LHCN-M2 (cell line): ENCODE measurements around the gene SPTLC2. TPM values are rescaled to one million over a fixed set of nuclear protein-coding genes. Genes with fewer than 3 reads are reported as not detected.

Experiments used
- DNase-seq: peaks from one replicate; pipeline ENCODE4 v3.0.0-alpha.2; 2012; ENCODE audit warnings: low read depth
- total RNA-seq: library from RNA; depleted of rRNA; stranded (reverse); fragments of >200 nt; gene quantifications from 2 replicates; pipeline ENCODE4 v1.2.3, GENCODE V29; 2014; rRNA removed

SPTLC2 gene
- total RNA-seq, 1 experiment from 2014 or later = 15.6 TPM

- DNase-seq = no peak
Observed at GRCh38 chr14:77469067-77469505, 147.4 kb downstream of the SPTLC2 start.

DNA sequence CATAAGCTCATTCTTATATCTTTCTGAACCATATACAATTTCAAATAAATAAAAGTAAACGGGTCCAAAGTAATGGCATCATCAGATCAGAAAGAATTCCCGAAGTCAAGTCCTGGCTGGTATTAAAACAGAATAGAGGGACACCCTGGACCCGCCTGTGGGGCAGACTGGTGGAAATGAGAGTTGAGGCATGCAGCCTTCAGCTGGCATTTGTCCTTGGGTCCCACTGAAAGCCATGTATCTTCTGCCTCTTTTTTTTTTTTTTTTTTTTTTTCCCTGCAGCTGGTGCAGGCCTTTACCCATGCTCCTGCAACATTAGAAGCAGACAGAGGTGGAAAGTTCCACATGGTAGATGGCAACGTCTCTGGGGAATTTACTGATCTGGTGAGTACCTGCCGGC lies 148.6 kb downstream of the SPTLC2 start:
- DNase-seq = no peak

DNA sequence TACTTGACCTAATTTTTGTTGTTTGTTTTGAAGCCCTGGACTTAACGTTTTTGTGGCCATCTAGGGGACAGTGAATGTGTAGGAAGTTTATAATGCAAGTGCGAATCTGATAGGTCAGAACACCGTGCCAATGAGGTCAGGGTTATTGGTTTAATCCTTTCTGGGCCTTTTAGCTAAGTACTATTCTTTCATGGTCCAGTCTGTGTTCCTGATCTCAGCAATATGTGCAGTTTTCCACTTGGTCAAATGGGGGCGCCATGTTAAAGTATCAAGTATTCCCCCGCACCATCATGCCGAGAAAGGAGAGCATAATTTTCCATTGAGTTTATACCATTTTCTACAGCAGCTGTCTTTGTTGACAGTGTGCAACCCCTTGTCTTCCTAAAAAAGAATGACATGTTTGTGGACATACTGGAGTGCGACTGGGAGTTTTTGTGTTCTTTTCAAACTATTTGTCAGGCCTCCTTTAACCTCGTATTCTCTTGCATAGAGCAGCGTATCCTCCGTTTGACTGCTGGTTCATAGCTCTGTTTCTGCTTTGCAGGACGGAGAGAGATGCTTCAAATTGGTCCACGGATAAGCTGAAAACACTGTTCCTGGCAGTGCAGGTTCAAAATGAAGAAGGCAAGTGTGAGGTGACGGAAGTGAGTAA lies 157.2 kb downstream of the SPTLC2 start:
- DNase-seq = peak; percentile 77

GRCh38 chr14:77458249-77458950 lies 158.0 kb downstream of the SPTLC2 start:
- peak; percentile 27 for DNase-seq

DNA sequence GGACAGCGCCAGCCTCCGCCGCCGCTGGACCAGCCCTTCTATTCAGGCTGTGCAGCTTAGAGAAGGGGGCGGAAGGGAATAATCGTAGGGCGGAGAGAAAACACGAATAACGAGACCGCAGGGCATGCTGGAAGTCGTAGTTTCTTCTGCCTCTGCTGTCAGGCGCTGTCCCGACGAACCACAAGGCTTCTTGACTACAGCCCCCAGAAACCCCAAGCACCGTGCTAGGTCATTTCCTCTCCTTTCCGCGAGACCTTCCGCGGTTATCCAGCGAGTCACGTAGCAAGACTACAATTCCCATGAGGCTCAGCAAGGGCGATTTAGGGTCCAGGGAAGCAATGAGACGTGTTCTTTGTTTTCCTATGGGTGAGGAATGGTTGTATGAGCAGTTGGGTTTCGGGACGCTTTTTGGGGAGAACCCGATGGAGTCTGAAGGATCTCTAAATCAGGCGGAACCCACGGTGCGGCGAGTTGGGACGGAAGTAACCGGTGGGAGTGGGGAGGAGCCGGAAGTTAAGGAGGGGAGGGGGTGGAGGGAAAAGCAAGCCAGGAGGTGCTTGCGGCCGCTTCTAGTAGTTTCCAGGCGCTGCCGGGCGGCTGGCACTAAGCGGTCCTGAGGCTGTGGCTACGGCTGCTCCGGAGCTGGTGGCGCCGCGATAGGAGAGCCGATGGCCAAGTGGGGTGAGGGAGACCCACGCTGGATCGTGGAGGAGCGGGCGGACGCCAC lies 158.8 kb downstream of the SPTLC2 start, which contains the start of the genes AHSA1 and VIPAS39:
TSS of gene AHSA1 (plus strand) at position 572 of the 727 bp plus-strand sequence. CDS start at position 669, 97 bp downstream.
TSS of gene VIPAS39 (minus strand) at position 80 of the 727 bp plus-strand sequence. CDS start 3,499 bp downstream, outside the sequence.
- peak; percentile 99 for DNase-seq

DNA sequence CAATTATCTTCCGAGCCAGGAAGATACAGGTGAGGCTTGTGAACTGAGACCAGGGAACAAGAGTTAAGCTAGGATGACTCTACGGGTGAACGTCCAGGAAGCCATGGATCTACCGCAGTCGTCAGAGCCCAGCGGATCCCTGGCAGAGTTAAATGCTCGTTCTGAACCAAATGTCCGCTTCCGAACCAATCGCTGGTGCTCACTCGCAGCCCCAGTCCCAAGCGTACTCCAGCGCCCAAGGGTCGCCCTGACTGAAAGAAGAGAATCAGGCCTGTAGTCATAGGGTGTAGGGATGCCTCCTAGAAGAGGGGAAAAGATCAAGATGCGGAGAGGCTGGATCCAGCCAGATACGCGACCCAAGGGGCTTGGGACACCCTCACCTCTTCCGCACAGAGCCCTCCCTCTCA lies 159.3 kb downstream of the SPTLC2 start:
- DNase-seq = no peak

Other genes with a start within 250 kb of the SPTLC2 start
- 12.1 and 12.9 TPM in 2 replicates for gene TMED8, start 239.5 kb downstream of the SPTLC2 start, total RNA-seq
- gene SAMD15, start 239.3 kb downstream of the SPTLC2 start, total RNA-seq = 1.7 and 5.0 TPM in 2 replicates
- gene NOXRED1, start 193.1 kb downstream of the SPTLC2 start, total RNA-seq = 0.06 TPM in 1 of 2 replicates, not detected in the other
- gene VIPAS39, start 159.0 kb downstream of the SPTLC2 start, total RNA-seq = 19.5 and 20.8 TPM in 2 replicates
- 132 and 133 TPM in 2 replicates for gene AHSA1, start 158.5 kb downstream of the SPTLC2 start, total RNA-seq
- 0.23 and 0.90 TPM in 2 replicates for gene ISM2, start 117.8 kb downstream of the SPTLC2 start, total RNA-seq
- 10.6 and 11.3 TPM in 2 replicates for gene ALKBH1, start 91.4 kb upstream of the SPTLC2 start, total RNA-seq
- gene SLIRP, start 91.5 kb upstream of the SPTLC2 start, total RNA-seq = 332 and 483 TPM in 2 replicates
- 63.7 and 65.0 TPM in 2 replicates for gene SNW1, start 144.5 kb upstream of the SPTLC2 start, total RNA-seq
- gene ADCK1, start 183.5 kb upstream of the SPTLC2 start, total RNA-seq = 5.1 and 5.5 TPM in 2 replicates